Adrenal gland (tissue), 5 donors: ENCODE results near the gene WDTC1.

Experiments
- CTCF ChIP-seq, 6 experiments: fragments of 450-650 bp in 4 of 6; fragments of 200-600 bp in 2 of 6; sonication (generic) in 1 of 6; IDR thresholded peaks; 1 replicate in 5 of 6; 2 replicates in 1 of 6; pipeline versions ENCODE4 v1.5.1 to v1.8.0; 2016 to 2021; ENCODE audit warnings: antibody characterized with exemption in 6 of 6, mild to moderate bottlenecking in 2 of 6, moderate library complexity in 1 of 6
- POLR2A ChIP-seq, 2 donors: fragments of 450-650 bp; IDR thresholded peaks; one replicate each; pipeline ENCODE4 v1.6.1; 2017; ENCODE audit warnings: antibody characterized with exemption in 2 of 2, mild to moderate bottlenecking in 2 of 2, moderate library complexity in 1 of 2
- donor health status: DM: no; HTN: no; CAD: no.

GRCh38 chr1:27350663-27351540 is 116.5 kb downstream of the WDTC1 start:
- TF ChIP-seq CTCF (IDR thresholded peaks at IDR 0.05) (no peak), POLR2A (IDR thresholded peaks at IDR 0.05) (no peak)
